H1 (cell line): ENCODE data around the gene LDAH.

Experiments used
- BACH1 ChIP-seq: IDR thresholded peaks from 2 replicates; pipeline ENCODE4 v1.6.1; 2012; ENCODE audit warnings: low read length, improper control_type of control experiment
- EP300 ChIP-seq, 2 experiments: IDR thresholded peaks; 1 replicate in 1 of 2; 2 replicates in 1 of 2; pipeline ENCODE4 v1.6.1; 2011 to 2012; ENCODE audit warnings: low read depth in 2 of 2, low read length in 2 of 2, mild to moderate bottlenecking in 2 of 2, borderline replicate concordance in 1 of 2, inconsistent platforms in 1 of 2, moderate library complexity in 1 of 2
- HDAC6 ChIP-seq: IDR thresholded peaks from one replicate; pipeline ENCODE4 v1.7.1; 2012; ENCODE audit warnings: low read depth, mild to moderate bottlenecking, inconsistent platforms, low read length, moderate library complexity
- RAD21 ChIP-seq, 2 experiments: IDR thresholded peaks in 1 of 2; conservative IDR thresholded peaks in 1 of 2; 2 replicates each; pipeline ENCODE4 v1.6.1; 2011; ENCODE audit warnings: low read depth in 2 of 2, low read length in 2 of 2, improper control_type of control experiment in 1 of 2, inconsistent platforms in 1 of 2, mild to moderate bottlenecking in 1 of 2, moderate library complexity in 1 of 2
- RFX5 ChIP-seq: IDR thresholded peaks from 2 replicates; pipeline ENCODE4 v1.6.1; 2011; ENCODE audit warnings: low read depth, low read length, improper control_type of control experiment, borderline replicate concordance

- TF ChIP-seq RFX5 (no peak), BACH1 (no peak), EP300 (IDR thresholded peaks at IDR 0.05; ENCODE audit: borderline replicate concordance in 1 of 2, low read depth in 2 of 2, low read length in 2 of 2) (no peak), HDAC6 (no peak), RAD21 (IDR thresholded peaks at IDR 0.05 in 1 of 2, conservative IDR thresholded peaks at IDR 0.05 in 1 of 2; ENCODE audit: low read depth in 2 of 2, low read length in 2 of 2) (no peak)
Measured at GRCh38 chr2:20704886-20705285, 118.0 kb downstream of the LDAH start.
